ENCODE data around the gene CSPG4. TPM values are rescaled to one million over a fixed set of nuclear protein-coding genes. Genes with fewer than 3 reads are reported as not detected.
"Not testable (repeated sequence)": the region's sequence is repeated elsewhere in the genome, so short reads cannot be mapped to it uniquely, and the experiment has no call there.

CSPG4 gene
- total RNA-seq, 3 donors from 2014 or later: 6.3 to 42.9 (median 17.0) TPM

- Histone ChIP-seq H3K27me3 (peaks cover 0 to 3% of the 10 kb centered on the region in 2 donors), H3K36me3 (no peaks in the 10 kb centered on the region), H3K4me1 (no peaks in the 10 kb centered on the region), H3K9me3 (no peaks in the 10 kb centered on the region), H3K27ac (no peak overlapping the region), H3K4me3 (no peak overlapping the region)
- intact Hi-C loops (cut with DNase I; ENCODE audit: low total_unique reads): no loop called here
- DNase-seq (ENCODE audit: low spot score in 2 of 2): no peak
- TF ChIP-seq POLR2AphosphoS5 (IDR thresholded peaks at IDR 0.05): no peak
- no peak for TF ChIP-seq CTCF (IDR thresholded peaks at IDR 0.05)
- TF ChIP-seq POLR2A (IDR thresholded peaks at IDR 0.05): no peak
These were observed 1.5 kb upstream of the CSPG4 start for GRCh38 chr15:75714195-75714594.

DNA sequence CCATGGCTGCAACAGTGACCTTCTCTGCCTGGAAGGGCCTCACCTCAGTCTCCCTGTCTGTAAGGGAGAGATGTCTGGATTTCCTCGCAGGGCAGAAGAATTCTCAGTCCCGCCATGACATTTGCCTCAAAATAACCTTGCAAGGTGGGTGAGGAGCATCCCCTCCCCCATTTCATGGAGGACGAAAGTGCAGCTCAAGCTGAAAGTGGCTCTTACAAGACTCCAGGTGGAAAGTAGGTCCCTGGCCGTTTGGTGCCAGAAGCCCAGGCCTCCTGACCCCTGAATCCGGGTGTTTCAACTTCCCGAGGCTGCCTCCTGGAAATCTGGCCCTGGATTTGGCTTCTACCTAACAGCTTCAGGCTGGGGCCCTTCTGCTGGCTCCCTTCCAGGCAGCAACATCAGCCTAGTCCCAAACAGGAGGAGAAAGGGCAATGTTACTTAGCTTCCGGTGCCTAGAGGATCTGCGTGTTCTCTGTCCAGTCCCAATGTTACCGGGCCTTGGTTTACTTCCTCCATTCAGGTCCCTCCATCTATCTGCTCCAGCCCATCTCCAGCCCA is 769 bp upstream of the CSPG4 start:
- peaks cover 0 to 3% of the 10 kb centered on the region in 2 donors for H3K27me3 ChIP-seq
- DNase-seq (ENCODE audit: low spot score in 2 of 2): no peak
- H3K27ac ChIP-seq: peak overlapping the region; percentile 54 to 82
- no peaks in the 10 kb centered on the region for H3K36me3 ChIP-seq
- H3K4me1 ChIP-seq: no peaks in the 10 kb centered on the region
- no peaks in the 10 kb centered on the region for H3K9me3 ChIP-seq
- peak overlapping the region in 2 of 3 donors; percentile 55 to 74 for H3K4me3 ChIP-seq
- no peak for TF ChIP-seq POLR2A (IDR thresholded peaks at IDR 0.05)
- TF ChIP-seq POLR2AphosphoS5 (IDR thresholded peaks at IDR 0.05): no peak
- no peak for TF ChIP-seq CTCF (IDR thresholded peaks at IDR 0.05)
- intact Hi-C loops (cut with DNase I; ENCODE audit: low total_unique reads): no loop called here

DNA sequence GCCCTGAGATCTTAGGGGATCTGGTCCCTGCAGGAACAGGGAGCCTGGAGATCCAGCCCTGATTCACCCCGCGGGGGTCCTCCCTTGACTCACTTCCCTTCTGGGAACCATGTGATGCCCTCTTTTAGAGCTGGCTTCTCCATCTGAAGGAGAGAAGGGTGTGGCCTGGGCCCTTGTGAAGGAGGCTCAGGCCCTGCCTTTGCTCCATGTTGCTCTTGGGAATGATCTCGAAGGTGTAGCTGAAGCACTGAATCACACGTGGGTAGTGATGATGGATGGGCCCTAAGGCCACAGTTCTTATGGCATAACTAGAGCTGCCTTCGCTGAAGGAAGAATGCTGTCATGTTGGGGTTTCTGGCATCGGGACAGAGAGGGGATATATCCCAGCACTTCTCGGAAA is 1.2 kb downstream of the CSPG4 start:
- H3K4me1 ChIP-seq; intact Hi-C loops (cut with DNase I; ENCODE audit: low total_unique reads); DNase-seq (ENCODE audit: low spot score in 2 of 2); H3K27me3 ChIP-seq; H3K36me3 ChIP-seq; H3K9me3 ChIP-seq: not testable (repeated sequence)
- peak overlapping the region in 1 of 3 donors; percentile 19 for H3K4me3 ChIP-seq
- peak overlapping the region in 1 of 2 donors; percentile 82 for H3K27ac ChIP-seq

DNA sequence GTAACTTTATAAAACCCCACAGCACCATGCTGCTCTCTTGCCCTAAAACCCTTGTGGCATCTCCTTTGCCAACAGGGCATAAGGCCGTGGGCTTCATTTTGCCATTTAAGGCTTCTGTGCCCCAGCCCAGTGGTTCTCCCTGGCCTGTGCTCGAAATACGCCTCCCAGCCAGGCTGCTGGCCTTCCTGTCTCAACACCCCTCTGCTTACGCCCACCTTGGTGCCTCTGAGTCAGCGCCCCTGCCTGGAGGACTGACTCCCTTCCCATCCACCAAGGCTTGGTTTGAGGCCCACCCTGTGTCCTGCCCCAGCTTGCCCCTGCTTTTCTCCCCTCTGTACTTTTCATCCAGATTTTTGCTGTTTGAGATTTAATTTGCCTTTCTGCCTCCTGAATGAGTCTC is 1.8 kb downstream of the CSPG4 start:
- H3K27ac ChIP-seq; DNase-seq (ENCODE audit: low spot score in 2 of 2); H3K9me3 ChIP-seq; H3K27me3 ChIP-seq; H3K4me1 ChIP-seq; H3K4me3 ChIP-seq; intact Hi-C loops (cut with DNase I; ENCODE audit: low total_unique reads); H3K36me3 ChIP-seq: not testable (repeated sequence)

GRCh38 chr15:75709458-75709857 is 3.2 kb downstream of the CSPG4 start:
- H3K4me1 ChIP-seq; DNase-seq (ENCODE audit: low spot score in 2 of 2): not testable (repeated sequence)

DNA sequence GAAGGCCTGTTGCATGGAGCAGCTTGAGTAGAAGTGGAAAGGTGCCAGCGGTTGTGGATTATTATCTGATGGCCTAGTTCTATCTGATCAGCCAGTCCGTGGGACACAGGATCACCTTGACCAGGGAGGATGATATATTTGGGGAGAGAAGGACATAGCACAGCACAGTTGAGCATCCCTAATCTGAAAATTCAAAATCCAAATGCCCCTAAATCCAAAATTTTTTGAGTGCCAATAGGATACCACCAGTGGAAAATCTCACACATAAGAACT is 6.0 kb downstream of the CSPG4 start:
- intact Hi-C loops (cut with DNase I; ENCODE audit: low total_unique reads): no loop called here
- no peaks in the 10 kb centered on the region for H3K36me3 ChIP-seq
- H3K27me3 ChIP-seq: no peaks in the 10 kb centered on the region
- H3K27ac ChIP-seq: no peak overlapping the region
- no peak overlapping the region for H3K4me3 ChIP-seq
- no peaks in the 10 kb centered on the region for H3K9me3 ChIP-seq
- DNase-seq (ENCODE audit: low spot score in 2 of 2): no peak
- H3K4me1 ChIP-seq: peaks cover 0 to 9% of the 10 kb centered on the region in 2 donors
- no peak for TF ChIP-seq CTCF (IDR thresholded peaks at IDR 0.05)
- no peak for TF ChIP-seq POLR2A (IDR thresholded peaks at IDR 0.05)
- no peak for TF ChIP-seq POLR2AphosphoS5 (IDR thresholded peaks at IDR 0.05)

More at GRCh38 chr15:75709458-75709857, 3.2 kb downstream of the CSPG4 start:
- intact Hi-C loops (cut with DNase I; ENCODE audit: low total_unique reads); H3K36me3 ChIP-seq; H3K9me3 ChIP-seq; H3K27me3 ChIP-seq; H3K4me3 ChIP-seq: not testable (repeated sequence)
- H3K27ac ChIP-seq: peak overlapping the region in 1 of 2 donors; percentile 56

All from breast epithelium (tissue), 4 donors.